ENCODE data around the gene CSMD2.

CSMD2 gene

DNA sequence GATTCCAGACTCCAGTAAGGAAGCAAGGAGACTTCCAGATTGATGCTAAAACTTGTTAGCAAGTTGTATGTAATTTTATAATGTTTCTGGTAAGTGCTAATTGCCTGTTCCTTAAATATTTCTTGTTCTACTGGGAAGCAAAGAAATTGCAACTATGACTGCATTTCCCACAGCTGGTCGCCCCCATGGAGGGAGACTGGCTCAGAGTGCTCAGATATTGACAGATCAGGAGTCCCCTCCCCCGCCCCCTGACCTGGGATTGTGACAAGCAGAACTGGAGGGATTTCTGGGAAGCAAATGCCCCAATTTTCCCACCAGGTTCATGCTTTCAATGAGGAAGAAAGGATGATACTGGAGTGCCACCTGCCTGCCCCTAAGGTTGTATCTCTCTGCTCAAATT, 383.4 kb downstream of the CSMD2 start:
- Histone ChIP-seq H3K27ac (ENCODE audit: low read depth, low read length) (no peak overlapping the region), H3K27me3 (ENCODE audit: insufficient read depth, low read length) (no peaks in the 10 kb centered on the region), H3K9ac (ENCODE audit: low read depth, low read length) (no peak overlapping the region), H3K36me3 (ENCODE audit: insufficient read depth, low read length) (peaks cover 9% of the 10 kb centered on the region; the same call in 1 of the 2 replicates), H3K4me3 (ENCODE audit: low read length) (no peak overlapping the region), H3K9me3 (ENCODE audit: insufficient read depth, low read depth, low read length) (no peaks in the 10 kb centered on the region), H3K4me1 (ENCODE audit: insufficient read depth, low read length) (no peaks in the 10 kb centered on the region)
- WGBS, result 79% methylated on average over 2 of the region's 2 CpGs

- Histone ChIP-seq H3K4me3 (ENCODE audit: low read length) (no peak overlapping the region), H3K36me3 (ENCODE audit: insufficient read depth, low read length) (peaks cover 19% of the 10 kb centered on the region), H3K9ac (ENCODE audit: low read depth, low read length) (no peak overlapping the region), H3K4me1 (ENCODE audit: insufficient read depth, low read length) (no peaks in the 10 kb centered on the region), H3K27me3 (ENCODE audit: insufficient read depth, low read length) (no peaks in the 10 kb centered on the region), H3K27ac (ENCODE audit: low read depth, low read length) (no peak overlapping the region), H3K9me3 (ENCODE audit: insufficient read depth, low read depth, low read length) (no peaks in the 10 kb centered on the region)
- WGBS, result 92% methylated on average over 4 of the region's 4 CpGs
Measured at GRCh38 chr1:33777337-33777736, 387.7 kb downstream of the CSMD2 start.

- H3K27me3 ChIP-seq (ENCODE audit: insufficient read depth, low read length), result no peaks in the 10 kb centered on the region
- H3K9ac ChIP-seq (ENCODE audit: low read depth, low read length), result no peak overlapping the region
- no peak overlapping the region for H3K27ac ChIP-seq (ENCODE audit: low read depth, low read length)
- H3K4me3 ChIP-seq (ENCODE audit: low read length), result no peak overlapping the region
- H3K36me3 ChIP-seq (ENCODE audit: insufficient read depth, low read length), result peaks cover 18% of the 10 kb centered on the region
- H3K9me3 ChIP-seq (ENCODE audit: insufficient read depth, low read depth, low read length), result no peaks in the 10 kb centered on the region
- no peaks in the 10 kb centered on the region for H3K4me1 ChIP-seq (ENCODE audit: insufficient read depth, low read length)
- 86% methylated on average over 2 of the region's 2 CpGs for WGBS
Measured at GRCh38 chr1:33768821-33769220, 396.2 kb downstream of the CSMD2 start.

- H3K36me3 ChIP-seq (ENCODE audit: insufficient read depth, low read length), result peaks cover 14% of the 10 kb centered on the region
- H3K9me3 ChIP-seq (ENCODE audit: insufficient read depth, low read depth, low read length), result no peaks in the 10 kb centered on the region
- WGBS, result 83% methylated on average over 1 of the region's 2 CpGs
- no peak overlapping the region for H3K27ac ChIP-seq (ENCODE audit: low read depth, low read length)
- no peak overlapping the region for H3K4me3 ChIP-seq (ENCODE audit: low read length)
- no peaks in the 10 kb centered on the region for H3K4me1 ChIP-seq (ENCODE audit: insufficient read depth, low read length)
- H3K9ac ChIP-seq (ENCODE audit: low read depth, low read length), result no peak overlapping the region
- no peaks in the 10 kb centered on the region for H3K27me3 ChIP-seq (ENCODE audit: insufficient read depth, low read length)
Measured at GRCh38 chr1:33768106-33768505, 396.9 kb downstream of the CSMD2 start.

- H3K4me3 ChIP-seq (ENCODE audit: low read length), result no peak overlapping the region
- H3K9me3 ChIP-seq (ENCODE audit: insufficient read depth, low read depth, low read length), result no peaks in the 10 kb centered on the region
- H3K9ac ChIP-seq (ENCODE audit: low read depth, low read length), result no peak overlapping the region
- H3K27ac ChIP-seq (ENCODE audit: low read depth, low read length), result no peak overlapping the region
- H3K27me3 ChIP-seq (ENCODE audit: insufficient read depth, low read length), result no peaks in the 10 kb centered on the region
- H3K4me1 ChIP-seq (ENCODE audit: insufficient read depth, low read length), result no peaks in the 10 kb centered on the region
- 91% methylated on average over 4 of the region's 4 CpGs for whole genome bisulfite sequencing
- H3K36me3 ChIP-seq (ENCODE audit: insufficient read depth, low read length), result no peaks in the 10 kb centered on the region
Measured at GRCh38 chr1:33764149-33764548, 400.9 kb downstream of the CSMD2 start.

DNA sequence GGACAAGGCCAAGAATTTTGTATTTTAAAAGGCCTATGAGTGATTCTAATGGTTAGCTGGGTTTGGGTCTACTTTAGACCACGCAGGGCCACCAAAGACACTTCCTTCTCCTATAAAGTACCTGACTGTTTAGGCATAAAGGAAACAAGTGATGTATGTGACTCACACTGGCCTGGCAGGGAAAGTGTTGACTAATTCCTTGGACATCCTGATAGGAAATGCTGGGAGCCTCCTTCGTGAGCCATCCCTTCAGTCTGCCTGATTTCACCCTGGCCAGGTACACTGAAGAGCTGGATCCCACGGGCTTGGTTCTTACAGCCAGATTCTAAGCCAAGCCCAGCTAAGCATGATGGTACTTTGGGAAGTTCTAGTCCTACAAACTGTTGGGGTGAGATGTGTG, 401.6 kb downstream of the CSMD2 start:
- 85% methylated on average over 2 of the region's 3 CpGs for WGBS
- no peak overlapping the region for H3K27ac ChIP-seq (ENCODE audit: low read depth, low read length)
- no peaks in the 10 kb centered on the region for H3K9me3 ChIP-seq (ENCODE audit: insufficient read depth, low read depth, low read length)
- no peaks in the 10 kb centered on the region for H3K4me1 ChIP-seq (ENCODE audit: insufficient read depth, low read length)
- no peaks in the 10 kb centered on the region for H3K36me3 ChIP-seq (ENCODE audit: insufficient read depth, low read length)
- no peaks in the 10 kb centered on the region for H3K27me3 ChIP-seq (ENCODE audit: insufficient read depth, low read length)
- H3K4me3 ChIP-seq (ENCODE audit: low read length), result no peak overlapping the region
- H3K9ac ChIP-seq (ENCODE audit: low read depth, low read length), result no peak overlapping the region

DNA sequence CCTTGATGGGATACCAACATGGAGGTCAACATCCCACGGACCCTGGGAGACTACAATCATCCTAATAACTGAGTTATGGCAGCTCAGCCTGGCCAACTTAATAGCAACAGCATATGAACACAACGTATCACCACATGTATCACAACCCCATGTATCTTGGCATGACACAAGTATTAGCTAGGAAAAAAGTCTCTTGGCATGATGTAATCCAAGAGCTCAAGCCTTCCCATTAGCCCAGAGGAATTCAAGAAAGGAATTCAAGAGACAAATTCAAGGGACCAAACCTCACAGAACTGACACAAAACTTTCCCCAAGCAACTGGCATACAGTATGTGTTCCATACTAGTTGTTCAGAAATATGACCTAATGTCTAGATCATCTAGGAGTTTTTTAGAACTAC, 402.1 kb downstream of the CSMD2 start:
- Histone ChIP-seq H3K9ac (ENCODE audit: low read depth, low read length) (no peak overlapping the region), H3K9me3 (ENCODE audit: insufficient read depth, low read depth, low read length) (no peaks in the 10 kb centered on the region), H3K4me1 (ENCODE audit: insufficient read depth, low read length) (no peaks in the 10 kb centered on the region), H3K36me3 (ENCODE audit: insufficient read depth, low read length) (no peaks in the 10 kb centered on the region), H3K27me3 (ENCODE audit: insufficient read depth, low read length) (no peaks in the 10 kb centered on the region), H3K27ac (ENCODE audit: low read depth, low read length) (no peak overlapping the region), H3K4me3 (ENCODE audit: low read length) (no peak overlapping the region)
- WGBS, result 97% methylated on average over 2 of the region's 2 CpGs

DNA sequence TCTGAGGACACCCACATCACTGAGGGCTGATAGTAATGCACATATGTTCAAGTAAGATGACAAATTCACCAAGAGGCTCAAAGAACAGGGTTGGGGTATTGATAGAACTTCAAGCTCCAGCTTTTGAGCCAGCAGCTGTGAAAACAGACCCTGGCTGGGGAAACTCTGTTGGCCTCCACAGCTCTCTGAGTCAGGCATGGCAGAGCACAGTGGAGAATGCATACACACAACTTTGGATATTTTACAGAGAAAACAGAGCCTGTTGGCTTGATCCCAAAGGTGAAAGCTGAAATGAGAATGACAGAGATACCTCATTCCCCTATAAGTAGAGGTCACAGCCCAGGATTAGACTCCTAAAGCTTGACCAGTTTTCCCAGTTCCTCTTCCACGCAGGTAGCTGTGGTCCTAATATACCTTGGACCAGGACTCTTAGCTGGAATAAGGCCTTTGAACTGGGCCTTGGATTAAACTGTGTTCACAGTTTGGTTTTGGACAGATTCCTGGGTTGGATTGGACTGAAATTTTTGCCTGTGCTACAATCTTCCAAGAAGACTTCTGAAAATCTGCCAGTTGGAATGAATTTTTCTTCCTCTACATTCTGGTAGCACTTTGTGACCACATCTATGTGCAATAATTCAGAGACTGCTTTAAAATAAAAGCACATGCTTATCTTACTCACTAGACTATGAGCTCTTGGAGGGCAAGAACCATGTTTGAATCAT, 402.8 kb downstream of the CSMD2 start:
- Histone ChIP-seq H3K27ac (ENCODE audit: low read depth, low read length) (no peak overlapping the region), H3K27me3 (ENCODE audit: insufficient read depth, low read length) (no peaks in the 10 kb centered on the region), H3K36me3 (ENCODE audit: insufficient read depth, low read length) (no peaks in the 10 kb centered on the region), H3K4me3 (ENCODE audit: low read length) (no peak overlapping the region), H3K9me3 (ENCODE audit: insufficient read depth, low read depth, low read length) (no peaks in the 10 kb centered on the region), H3K4me1 (ENCODE audit: insufficient read depth, low read length) (no peaks in the 10 kb centered on the region), H3K9ac (ENCODE audit: low read depth, low read length) (no peak overlapping the region)
- 97% methylated on average over 1 of the region's 1 CpG for WGBS

DNA sequence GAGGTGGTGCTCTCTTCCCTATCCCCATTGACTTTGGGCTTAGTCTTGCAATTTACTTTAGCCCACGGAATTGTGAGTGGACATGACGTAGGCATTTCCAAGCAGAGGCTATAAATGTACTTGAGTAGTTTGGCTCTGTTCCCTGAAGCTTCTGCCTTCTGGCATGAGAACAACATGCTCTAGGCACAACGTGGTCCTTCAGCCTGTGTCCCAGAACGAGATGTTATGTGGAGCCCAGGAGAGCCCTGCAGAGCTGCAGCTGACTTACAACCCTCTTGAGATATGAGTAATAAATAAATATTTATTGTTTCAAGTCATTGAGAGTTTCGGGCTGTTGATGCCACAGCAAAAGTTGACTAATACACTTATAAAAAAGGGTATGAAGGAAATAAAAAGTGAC, 406.3 kb downstream of the CSMD2 start:
- no peak overlapping the region for H3K4me3 ChIP-seq (ENCODE audit: low read length)
- H3K27ac ChIP-seq (ENCODE audit: low read depth, low read length), result no peak overlapping the region
- no peaks in the 10 kb centered on the region; the same call in 1 of the 2 replicates for H3K36me3 ChIP-seq (ENCODE audit: insufficient read depth, low read length)
- no peaks in the 10 kb centered on the region for H3K27me3 ChIP-seq (ENCODE audit: insufficient read depth, low read length)
- H3K4me1 ChIP-seq (ENCODE audit: insufficient read depth, low read length), result no peaks in the 10 kb centered on the region
- WGBS, result 90% methylated on average over 5 of the region's 5 CpGs
- peaks cover 5% of the 10 kb centered on the region; the same call in 1 of the 2 replicates for H3K9me3 ChIP-seq (ENCODE audit: insufficient read depth, low read depth, low read length)
- no peak overlapping the region for H3K9ac ChIP-seq (ENCODE audit: low read depth, low read length)

DNA sequence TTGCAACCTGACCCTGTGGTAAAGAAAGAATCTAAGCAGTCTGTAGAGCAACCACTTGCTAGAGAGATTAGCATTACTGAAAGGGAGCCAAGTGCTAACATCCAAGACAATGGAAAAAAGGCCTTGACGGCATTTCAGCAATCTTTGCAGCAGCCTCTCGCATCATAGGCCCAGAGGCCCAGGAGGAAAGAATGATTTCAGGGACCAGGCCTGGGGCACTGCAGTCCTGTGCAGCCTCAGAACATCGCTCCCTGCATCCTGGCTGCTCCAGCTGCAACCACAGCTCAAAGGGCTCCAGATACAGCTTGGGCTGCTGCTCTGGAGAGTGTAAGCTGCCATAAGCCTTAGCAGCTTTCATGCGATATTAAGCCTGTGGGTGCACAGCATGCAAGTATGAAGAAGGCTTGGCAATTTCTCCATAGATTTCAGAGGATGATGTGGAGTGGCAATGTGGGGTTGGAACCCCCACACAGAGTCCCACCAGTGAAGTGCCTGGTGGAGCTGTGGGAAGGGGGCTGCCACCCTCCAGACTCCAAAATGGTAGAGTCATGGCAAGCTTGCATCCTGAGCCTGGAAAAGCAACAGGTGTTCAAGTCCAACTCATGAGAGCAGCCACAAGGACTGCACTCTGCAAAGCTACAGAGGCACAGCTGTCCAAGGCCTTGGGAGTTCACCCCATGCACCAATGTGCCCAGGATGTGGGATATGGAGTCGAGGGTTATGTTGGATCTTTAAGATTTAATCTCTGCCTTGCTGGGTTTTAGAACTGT, 411.8 kb downstream of the CSMD2 start:
- Histone ChIP-seq H3K4me3 (ENCODE audit: low read length) (no peak overlapping the region), H3K9ac (ENCODE audit: low read depth, low read length) (no peak overlapping the region), H3K27ac (ENCODE audit: low read depth, low read length) (no peak overlapping the region), H3K9me3 (ENCODE audit: insufficient read depth, low read depth, low read length) (peaks cover 17% of the 10 kb centered on the region), H3K36me3 (ENCODE audit: insufficient read depth, low read length) (no peaks in the 10 kb centered on the region; the same call in 1 of the 2 replicates), H3K4me1 (ENCODE audit: insufficient read depth, low read length) (no peaks in the 10 kb centered on the region), H3K27me3 (ENCODE audit: insufficient read depth, low read length) (no peaks in the 10 kb centered on the region)
- 94% methylated on average over 5 of the region's 5 CpGs for WGBS

- 98% methylated on average over 4 of the region's 4 CpGs for WGBS
- Histone ChIP-seq H3K27ac (ENCODE audit: low read depth, low read length) (no peak overlapping the region), H3K36me3 (ENCODE audit: insufficient read depth, low read length) (peaks cover 10% of the 10 kb centered on the region)
Measured at GRCh38 chr1:33745942-33746341, 419.1 kb downstream of the CSMD2 start.

More at GRCh38 chr1:33745942-33746341, 419.1 kb downstream of the CSMD2 start:
- Histone ChIP-seq H3K4me1 (ENCODE audit: insufficient read depth, low read length) (no peaks in the 10 kb centered on the region), H3K9me3 (ENCODE audit: insufficient read depth, low read depth, low read length) (no peaks in the 10 kb centered on the region), H3K27me3 (ENCODE audit: insufficient read depth, low read length) (no peaks in the 10 kb centered on the region), H3K9ac (ENCODE audit: low read depth, low read length) (no peak overlapping the region), H3K4me3 (ENCODE audit: low read length) (no peak overlapping the region)

Measured in HUES64 (cell line).